ENCODE data around the gene POU2AF2. TPM values are rescaled to one million over a fixed set of nuclear protein-coding genes. Genes with fewer than 3 reads are reported as not detected.

Gene POU2AF2
- total and polyA plus RNA-seq, 2 donors from 2014 or later, result not detected

GRCh38 chr11:111205632-111206385 lies 39.7 kb upstream of the POU2AF2 start:
- TF ChIP-seq, protein P1, sequence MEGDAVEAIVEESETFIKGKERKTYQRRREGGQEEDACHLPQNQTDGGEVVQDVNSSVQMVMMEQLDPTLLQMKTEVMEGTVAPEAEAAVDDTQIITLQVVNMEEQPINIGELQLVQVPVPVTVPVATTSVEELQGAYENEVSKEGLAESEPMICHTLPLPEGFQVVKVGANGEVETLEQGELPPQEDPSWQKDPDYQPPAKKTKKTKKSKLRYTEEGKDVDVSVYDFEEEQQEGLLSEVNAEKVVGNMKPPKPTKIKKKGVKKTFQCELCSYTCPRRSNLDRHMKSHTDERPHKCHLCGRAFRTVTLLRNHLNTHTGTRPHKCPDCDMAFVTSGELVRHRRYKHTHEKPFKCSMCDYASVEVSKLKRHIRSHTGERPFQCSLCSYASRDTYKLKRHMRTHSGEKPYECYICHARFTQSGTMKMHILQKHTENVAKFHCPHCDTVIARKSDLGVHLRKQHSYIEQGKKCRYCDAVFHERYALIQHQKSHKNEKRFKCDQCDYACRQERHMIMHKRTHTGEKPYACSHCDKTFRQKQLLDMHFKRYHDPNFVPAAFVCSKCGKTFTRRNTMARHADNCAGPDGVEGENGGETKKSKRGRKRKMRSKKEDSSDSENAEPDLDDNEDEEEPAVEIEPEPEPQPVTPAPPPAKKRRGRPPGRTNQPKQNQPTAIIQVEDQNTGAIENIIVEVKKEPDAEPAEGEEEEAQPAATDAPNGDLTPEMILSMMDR (IDR thresholded peaks at IDR 0.05; ENCODE audit: borderline replicate concordance, extremely low read depth, insufficient read depth), result no peak
- Histone ChIP-seq H3K36me3 (ENCODE audit: control insufficient read depth in 2 of 3, insufficient read depth in 3 of 3, low read length in 3 of 3) (no peaks in the 10 kb centered on the region), H3K4me1 (ENCODE audit: control insufficient read depth in 2 of 3, insufficient read depth in 2 of 3, low read depth in 1 of 3, low read length in 3 of 3) (no peaks in the 10 kb centered on the region), H3K27ac (ENCODE audit: low read depth in 2 of 2, low read length in 2 of 2) (no peak overlapping the region), H3K9ac (ENCODE audit: low read length in 3 of 3) (no peak overlapping the region), H3K4me3 (ENCODE audit: low read length in 3 of 3) (no peak overlapping the region), H3K9me3 (ENCODE audit: control insufficient read depth in 2 of 3, insufficient read depth in 1 of 3, low read length in 3 of 3) (no peaks in the 10 kb centered on the region), H3K27me3 (ENCODE audit: control insufficient read depth, insufficient read depth, low read length) (no peaks in the 10 kb centered on the region)
- intact Hi-C loops (cut with DNase I), result no loop called here
- DNase-seq (no peak), FAIRE-seq (no peak)

DNA sequence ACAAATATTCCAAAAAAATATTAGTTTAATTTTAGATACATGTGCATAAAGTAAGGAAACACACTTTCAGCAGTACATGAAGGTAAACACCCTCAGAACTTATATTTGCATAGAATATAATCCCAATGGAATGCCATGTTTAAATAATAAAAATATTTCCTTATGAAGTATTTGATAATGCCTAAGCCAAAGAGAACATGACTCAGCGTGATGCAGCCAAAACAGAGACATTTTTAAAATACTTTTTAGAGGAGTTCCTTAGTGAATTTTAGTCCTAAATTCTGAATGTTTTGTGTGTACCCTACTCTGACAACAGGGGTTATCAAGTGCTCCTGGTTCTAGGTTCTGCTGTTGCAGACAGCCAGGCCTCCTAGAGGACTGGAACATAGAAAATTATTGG lies 39.1 kb upstream of the POU2AF2 start:
- no peak for DNase-seq
- H3K4me3 ChIP-seq (ENCODE audit: low read length in 3 of 3), result no peak overlapping the region
- H3K27me3 ChIP-seq (ENCODE audit: control insufficient read depth, insufficient read depth, low read length), result no peaks in the 10 kb centered on the region
- no peak overlapping the region for H3K9ac ChIP-seq (ENCODE audit: low read length in 3 of 3)
- intact Hi-C loops (cut with DNase I), result no loop called here
- no peak overlapping the region for H3K27ac ChIP-seq (ENCODE audit: low read depth in 2 of 2, low read length in 2 of 2)
- H3K4me1 ChIP-seq (ENCODE audit: control insufficient read depth in 2 of 3, insufficient read depth in 2 of 3, low read depth in 1 of 3, low read length in 3 of 3), result no peaks in the 10 kb centered on the region
- H3K36me3 ChIP-seq (ENCODE audit: control insufficient read depth in 2 of 3, insufficient read depth in 3 of 3, low read length in 3 of 3), result no peaks in the 10 kb centered on the region
- TF ChIP-seq, protein P1 (IDR thresholded peaks at IDR 0.05; ENCODE audit: borderline replicate concordance, extremely low read depth, insufficient read depth), result no peak
- no peaks in the 10 kb centered on the region for H3K9me3 ChIP-seq (ENCODE audit: control insufficient read depth in 2 of 3, insufficient read depth in 1 of 3, low read length in 3 of 3)
- FAIRE-seq, result no peak

DNA sequence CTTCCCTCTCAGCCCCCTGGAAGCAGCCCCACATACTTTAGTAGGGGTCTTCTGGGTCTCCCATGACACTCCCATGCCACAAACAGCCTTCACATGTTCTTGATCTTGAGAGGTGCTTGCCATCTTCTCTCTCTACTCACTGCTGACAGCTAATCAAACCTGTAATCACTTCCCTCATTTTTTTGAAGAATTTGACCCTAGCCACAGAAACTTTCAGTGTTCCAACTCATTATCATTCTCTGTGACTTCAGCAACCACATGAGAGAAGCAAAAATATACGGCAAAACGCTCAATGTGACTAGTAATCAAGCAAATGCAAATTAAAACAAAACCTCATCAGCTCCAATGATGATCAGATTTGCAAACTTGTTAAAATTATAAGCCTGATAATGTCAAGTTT lies 38.3 kb upstream of the POU2AF2 start:
- intact Hi-C loops (cut with DNase I), result no loop called here

More for the DNA sequence above, 38.3 kb upstream of the POU2AF2 start:
- no peak overlapping the region for H3K27ac ChIP-seq (ENCODE audit: low read depth in 2 of 2, low read length in 2 of 2)
- no peaks in the 10 kb centered on the region for H3K9me3 ChIP-seq (ENCODE audit: control insufficient read depth in 2 of 3, insufficient read depth in 1 of 3, low read length in 3 of 3)
- no peak overlapping the region for H3K9ac ChIP-seq (ENCODE audit: low read length in 3 of 3)
- DNase-seq, result no peak
- no peaks in the 10 kb centered on the region for H3K36me3 ChIP-seq (ENCODE audit: control insufficient read depth in 2 of 3, insufficient read depth in 3 of 3, low read length in 3 of 3)
- TF ChIP-seq, protein P1 (IDR thresholded peaks at IDR 0.05; ENCODE audit: borderline replicate concordance, extremely low read depth, insufficient read depth), result no peak
- H3K4me1 ChIP-seq (ENCODE audit: control insufficient read depth in 2 of 3, insufficient read depth in 2 of 3, low read depth in 1 of 3, low read length in 3 of 3), result no peaks in the 10 kb centered on the region
- no peak for FAIRE-seq
- no peaks in the 10 kb centered on the region for H3K27me3 ChIP-seq (ENCODE audit: control insufficient read depth, insufficient read depth, low read length)
- H3K4me3 ChIP-seq (ENCODE audit: low read length in 3 of 3), result no peak overlapping the region
